ENCODE measurements around the gene SUSD4.

- TF ChIP-seq CTCF (conservative IDR thresholded peaks at IDR 0.05; ENCODE audit: low read length) (no peak), EZH2phosphoT487 (IDR thresholded peaks at IDR 0.05; ENCODE audit: borderline replicate concordance) (no peak)
Observed at GRCh38 chr1:223219318-223219635, 144.7 kb downstream of the SUSD4 start.
